HEK293 (cell line): ENCODE measurements around the gene CIPC.

Source experiments
- ZNF138 ChIP-seq: fragments of 450-650 bp; formaldehyde crosslinking; IDR thresholded peaks from 2 replicates; pipeline ENCODE4 v1.5.1; 2016; ENCODE audit warnings: missing biosample characterization, missing genetic modification characterization, borderline replicate concordance
- ZNF24 ChIP-seq: fragments of 450-650 bp; formaldehyde crosslinking; IDR thresholded peaks from 2 replicates; pipeline ENCODE4 v1.5.1; 2016; ENCODE audit warnings: missing biosample characterization, missing genetic modification characterization
- ZNF335 ChIP-seq: fragments of 450-650 bp; formaldehyde crosslinking; conservative IDR thresholded peaks from 2 replicates; pipeline ENCODE4 v1.5.1; 2016; ENCODE audit warnings: missing biosample characterization, missing genetic modification characterization
- ZNF510 ChIP-seq: fragments of 450-650 bp; formaldehyde crosslinking; IDR thresholded peaks from 2 replicates; pipeline ENCODE4 v1.5.1; 2018; ENCODE audit warnings: mild to moderate bottlenecking, missing genetic modification characterization, missing biosample characterization; ENCODE audit not compliant: insufficient replicate concordance
- TF ChIP-seq, protein P1 (sequence below): fragments of 450-650 bp; formaldehyde crosslinking; IDR thresholded peaks from 2 replicates; pipeline ENCODE4 v1.5.1; 2016; ENCODE audit warnings: missing biosample characterization, missing genetic modification characterization
- TF ChIP-seq, protein P2 (sequence below): fragments of 450-650 bp; formaldehyde crosslinking; conservative IDR thresholded peaks from 2 replicates; pipeline ENCODE4 v1.5.1; 2016; ENCODE audit warnings: low read depth, missing biosample characterization, missing genetic modification characterization
- TF ChIP-seq, protein P3 (sequence below): fragments of 450-650 bp; formaldehyde crosslinking; IDR thresholded peaks from 2 replicates; pipeline ENCODE4 v1.5.1; 2016; ENCODE audit warnings: missing biosample characterization, missing genetic modification characterization, low read depth
- TF ChIP-seq, protein P4 (sequence below): fragments of 450-650 bp; formaldehyde crosslinking; IDR thresholded peaks from 2 replicates; pipeline ENCODE4 v1.5.1; 2017; ENCODE audit warnings: missing biosample characterization, missing genetic modification characterization

DNA sequence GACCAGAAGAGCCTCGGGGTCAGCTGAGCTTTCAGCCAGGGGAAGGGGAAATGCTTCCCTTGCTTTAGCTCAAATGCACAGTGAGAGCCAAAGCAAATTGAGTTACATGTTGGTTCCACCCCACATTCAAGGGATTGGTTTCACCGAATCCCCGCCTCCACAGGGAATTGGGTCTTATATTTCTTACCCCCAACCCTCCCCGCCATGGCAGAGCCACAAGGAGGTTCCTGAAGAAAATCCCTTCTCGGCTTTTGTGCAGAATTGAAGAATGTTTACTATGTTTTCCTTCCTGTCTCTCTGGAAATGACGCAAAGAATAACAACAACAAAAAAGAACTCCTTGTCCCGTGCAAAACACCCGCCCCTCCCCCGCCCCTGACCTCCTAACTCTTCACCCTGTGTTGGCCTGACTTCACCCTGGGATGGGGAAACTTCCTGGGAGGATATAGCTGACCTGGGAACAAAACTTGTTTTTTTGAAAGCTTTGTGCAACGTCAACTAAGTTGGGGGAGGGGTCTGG, 21.9 kb upstream of the CIPC start:
- TF ChIP-seq, protein P1, sequence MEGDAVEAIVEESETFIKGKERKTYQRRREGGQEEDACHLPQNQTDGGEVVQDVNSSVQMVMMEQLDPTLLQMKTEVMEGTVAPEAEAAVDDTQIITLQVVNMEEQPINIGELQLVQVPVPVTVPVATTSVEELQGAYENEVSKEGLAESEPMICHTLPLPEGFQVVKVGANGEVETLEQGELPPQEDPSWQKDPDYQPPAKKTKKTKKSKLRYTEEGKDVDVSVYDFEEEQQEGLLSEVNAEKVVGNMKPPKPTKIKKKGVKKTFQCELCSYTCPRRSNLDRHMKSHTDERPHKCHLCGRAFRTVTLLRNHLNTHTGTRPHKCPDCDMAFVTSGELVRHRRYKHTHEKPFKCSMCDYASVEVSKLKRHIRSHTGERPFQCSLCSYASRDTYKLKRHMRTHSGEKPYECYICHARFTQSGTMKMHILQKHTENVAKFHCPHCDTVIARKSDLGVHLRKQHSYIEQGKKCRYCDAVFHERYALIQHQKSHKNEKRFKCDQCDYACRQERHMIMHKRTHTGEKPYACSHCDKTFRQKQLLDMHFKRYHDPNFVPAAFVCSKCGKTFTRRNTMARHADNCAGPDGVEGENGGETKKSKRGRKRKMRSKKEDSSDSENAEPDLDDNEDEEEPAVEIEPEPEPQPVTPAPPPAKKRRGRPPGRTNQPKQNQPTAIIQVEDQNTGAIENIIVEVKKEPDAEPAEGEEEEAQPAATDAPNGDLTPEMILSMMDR (tag by site-specific recombination), result no peak
- TF ChIP-seq, protein P2, sequence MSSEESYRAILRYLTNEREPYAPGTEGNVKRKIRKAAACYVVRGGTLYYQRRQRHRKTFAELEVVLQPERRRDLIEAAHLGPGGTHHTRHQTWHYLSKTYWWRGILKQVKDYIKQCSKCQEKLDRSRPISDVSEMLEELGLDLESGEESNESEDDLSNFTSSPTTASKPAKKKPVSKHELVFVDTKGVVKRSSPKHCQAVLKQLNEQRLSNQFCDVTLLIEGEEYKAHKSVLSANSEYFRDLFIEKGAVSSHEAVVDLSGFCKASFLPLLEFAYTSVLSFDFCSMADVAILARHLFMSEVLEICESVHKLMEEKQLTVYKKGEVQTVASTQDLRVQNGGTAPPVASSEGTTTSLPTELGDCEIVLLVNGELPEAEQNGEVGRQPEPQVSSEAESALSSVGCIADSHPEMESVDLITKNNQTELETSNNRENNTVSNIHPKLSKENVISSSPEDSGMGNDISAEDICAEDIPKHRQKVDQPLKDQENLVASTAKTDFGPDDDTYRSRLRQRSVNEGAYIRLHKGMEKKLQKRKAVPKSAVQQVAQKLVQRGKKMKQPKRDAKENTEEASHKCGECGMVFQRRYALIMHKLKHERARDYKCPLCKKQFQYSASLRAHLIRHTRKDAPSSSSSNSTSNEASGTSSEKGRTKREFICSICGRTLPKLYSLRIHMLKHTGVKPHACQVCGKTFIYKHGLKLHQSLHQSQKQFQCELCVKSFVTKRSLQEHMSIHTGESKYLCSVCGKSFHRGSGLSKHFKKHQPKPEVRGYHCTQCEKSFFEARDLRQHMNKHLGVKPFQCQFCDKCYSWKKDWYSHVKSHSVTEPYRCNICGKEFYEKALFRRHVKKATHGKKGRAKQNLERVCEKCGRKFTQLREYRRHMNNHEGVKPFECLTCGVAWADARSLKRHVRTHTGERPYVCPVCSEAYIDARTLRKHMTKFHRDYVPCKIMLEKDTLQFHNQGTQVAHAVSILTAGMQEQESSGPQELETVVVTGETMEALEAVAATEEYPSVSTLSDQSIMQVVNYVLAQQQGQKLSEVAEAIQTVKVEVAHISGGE, result no peak
- TF ChIP-seq ZNF335 (tag by site-specific recombination) (no peak), ZNF24 (no peak), ZNF138 (tag by site-specific recombination) (no peak), ZNF510 (tag by site-specific recombination) (no peak)
- TF ChIP-seq, protein P3, sequence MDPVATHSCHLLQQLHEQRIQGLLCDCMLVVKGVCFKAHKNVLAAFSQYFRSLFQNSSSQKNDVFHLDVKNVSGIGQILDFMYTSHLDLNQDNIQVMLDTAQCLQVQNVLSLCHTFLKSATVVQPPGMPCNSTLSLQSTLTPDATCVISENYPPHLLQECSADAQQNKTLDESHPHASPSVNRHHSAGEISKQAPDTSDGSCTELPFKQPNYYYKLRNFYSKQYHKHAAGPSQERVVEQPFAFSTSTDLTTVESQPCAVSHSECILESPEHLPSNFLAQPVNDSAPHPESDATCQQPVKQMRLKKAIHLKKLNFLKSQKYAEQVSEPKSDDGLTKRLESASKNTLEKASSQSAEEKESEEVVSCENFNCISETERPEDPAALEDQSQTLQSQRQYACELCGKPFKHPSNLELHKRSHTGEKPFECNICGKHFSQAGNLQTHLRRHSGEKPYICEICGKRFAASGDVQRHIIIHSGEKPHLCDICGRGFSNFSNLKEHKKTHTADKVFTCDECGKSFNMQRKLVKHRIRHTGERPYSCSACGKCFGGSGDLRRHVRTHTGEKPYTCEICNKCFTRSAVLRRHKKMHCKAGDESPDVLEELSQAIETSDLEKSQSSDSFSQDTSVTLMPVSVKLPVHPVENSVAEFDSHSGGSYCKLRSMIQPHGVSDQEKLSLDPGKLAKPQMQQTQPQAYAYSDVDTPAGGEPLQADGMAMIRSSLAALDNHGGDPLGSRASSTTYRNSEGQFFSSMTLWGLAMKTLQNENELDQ, result no peak
- TF ChIP-seq, protein P4, sequence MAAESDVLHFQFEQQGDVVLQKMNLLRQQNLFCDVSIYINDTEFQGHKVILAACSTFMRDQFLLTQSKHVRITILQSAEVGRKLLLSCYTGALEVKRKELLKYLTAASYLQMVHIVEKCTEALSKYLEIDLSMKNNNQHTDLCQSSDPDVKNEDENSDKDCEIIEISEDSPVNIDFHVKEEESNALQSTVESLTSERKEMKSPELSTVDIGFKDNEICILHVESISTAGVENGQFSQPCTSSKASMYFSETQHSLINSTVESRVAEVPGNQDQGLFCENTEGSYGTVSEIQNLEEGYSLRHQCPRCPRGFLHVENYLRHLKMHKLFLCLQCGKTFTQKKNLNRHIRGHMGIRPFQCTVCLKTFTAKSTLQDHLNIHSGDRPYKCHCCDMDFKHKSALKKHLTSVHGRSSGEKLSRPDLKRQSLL (tag by site-specific recombination), result no peak
